Stomach (tissue), 4 donors: ENCODE data around the gene EHD4.

Experiments
- CTCF ChIP-seq, 7 experiments: fragments of 450-650 bp in 4 of 7; fragments of 200-600 bp in 3 of 7; sonication (generic) in 3 of 7; IDR thresholded peaks; one replicate each; pipeline ENCODE4 v1.5.1; 2016 to 2019; ENCODE audit warnings: antibody characterized with exemption in 7 of 7, control low read depth in 2 of 7, mild to moderate bottlenecking in 1 of 7
- EP300 ChIP-seq: sonication (generic); formaldehyde crosslinking; IDR thresholded peaks from one replicate; pipeline ENCODE4 v1.6.1; 2017; ENCODE audit warnings: antibody characterized with exemption
- POLR2A ChIP-seq, 4 donors: fragments of 450-650 bp; IDR thresholded peaks; one replicate each; pipeline ENCODE4 v1.6.1; 2016; ENCODE audit warnings: antibody characterized with exemption in 4 of 4, control low read depth in 2 of 4, mild to moderate bottlenecking in 1 of 4, moderate library complexity in 1 of 4

- TF ChIP-seq CTCF (IDR thresholded peaks at IDR 0.05) (no peak), EP300 (no peak), POLR2A (IDR thresholded peaks at IDR 0.05) (no peak)
Observed at GRCh38 chr15:41905036-41905793, 67.1 kb downstream of the EHD4 start.
